ENCODE measurements around the gene TXLNG.
A peak's percentile ranks its signal among the peaks of the same experiment; 100 is the strongest.
"Not testable (repeated sequence)": the region's sequence is repeated elsewhere in the genome, so short reads cannot be mapped to it uniquely, and the experiment has no call there.

Gene TXLNG

GRCh38 chrX:16786139-16786790, at the start of gene TXLNG:
Gene TXLNG (plus strand): TSS chrX:16786466. CDS start chrX:16786488, 22 bp downstream.
- peak; percentile 98 for DNase-seq

- DNase-seq = no peak
These were observed 49.2 kb upstream of the TXLNG start for GRCh38 chrX:16737024-16737423.

- no peak for DNase-seq
These were observed 46.7 kb upstream of the TXLNG start for GRCh38 chrX:16739574-16739973.

GRCh38 chrX:16743604-16744325, 42.5 kb upstream of the TXLNG start:
- DNase-seq = no peak

GRCh38 chrX:16745102-16745501, 41.2 kb upstream of the TXLNG start:
- DNase-seq = no peak

GRCh38 chrX:16745659-16746058, 40.6 kb upstream of the TXLNG start:
- no peak for DNase-seq

GRCh38 chrX:16748425-16748824, 37.8 kb upstream of the TXLNG start:
- DNase-seq = no peak

- no peak for DNase-seq
These were observed 36.1 kb upstream of the TXLNG start for GRCh38 chrX:16750136-16750535.

GRCh38 chrX:16754019-16754418, 32.2 kb upstream of the TXLNG start:
- no peak for DNase-seq

GRCh38 chrX:16756724-16757123, 29.5 kb upstream of the TXLNG start:
- no peak for DNase-seq

- not testable (repeated sequence) for DNase-seq
These were observed 24.8 kb upstream of the TXLNG start for GRCh38 chrX:16761500-16761899.

GRCh38 chrX:16762579-16762978, 23.7 kb upstream of the TXLNG start:
- no peak for DNase-seq

- no peak for DNase-seq
These were observed 20.7 kb upstream of the TXLNG start for GRCh38 chrX:16765594-16765993.

- DNase-seq = no peak
These were observed 15.2 kb upstream of the TXLNG start for GRCh38 chrX:16770970-16771482.

- DNase-seq = peak; percentile 38
These were observed 14.5 kb upstream of the TXLNG start for GRCh38 chrX:16771483-16772398.

- no peak for DNase-seq
These were observed 13.8 kb upstream of the TXLNG start for GRCh38 chrX:16772460-16772859.

- DNase-seq = no peak
These were observed 11.5 kb upstream of the TXLNG start for GRCh38 chrX:16774746-16775145.

GRCh38 chrX:16778545-16778944, 7.7 kb upstream of the TXLNG start:
- no peak for DNase-seq

GRCh38 chrX:16778993-16779392, 7.3 kb upstream of the TXLNG start:
- no peak for DNase-seq

GRCh38 chrX:16779815-16780214, 6.5 kb upstream of the TXLNG start:
- DNase-seq = not testable (repeated sequence)

- no peak for DNase-seq
These were observed 2.8 kb upstream of the TXLNG start for GRCh38 chrX:16783452-16783851.

- not testable (repeated sequence) for DNase-seq
These were observed 1.8 kb upstream of the TXLNG start for GRCh38 chrX:16784440-16784839.

Data from NCI-H146 (cell line).